ENCODE data around the gene SNX1. TPM values are rescaled to one million over a fixed set of nuclear protein-coding genes. Genes with fewer than 3 reads are reported as not detected.
"Not testable (repeated sequence)": the region's sequence is repeated elsewhere in the genome, so short reads cannot be mapped to it uniquely, and the experiment has no call there.

The SNX1 gene
- total RNA-seq, 4 donors from 2014 or later = 104 to 125 (median 120) TPM

DNA sequence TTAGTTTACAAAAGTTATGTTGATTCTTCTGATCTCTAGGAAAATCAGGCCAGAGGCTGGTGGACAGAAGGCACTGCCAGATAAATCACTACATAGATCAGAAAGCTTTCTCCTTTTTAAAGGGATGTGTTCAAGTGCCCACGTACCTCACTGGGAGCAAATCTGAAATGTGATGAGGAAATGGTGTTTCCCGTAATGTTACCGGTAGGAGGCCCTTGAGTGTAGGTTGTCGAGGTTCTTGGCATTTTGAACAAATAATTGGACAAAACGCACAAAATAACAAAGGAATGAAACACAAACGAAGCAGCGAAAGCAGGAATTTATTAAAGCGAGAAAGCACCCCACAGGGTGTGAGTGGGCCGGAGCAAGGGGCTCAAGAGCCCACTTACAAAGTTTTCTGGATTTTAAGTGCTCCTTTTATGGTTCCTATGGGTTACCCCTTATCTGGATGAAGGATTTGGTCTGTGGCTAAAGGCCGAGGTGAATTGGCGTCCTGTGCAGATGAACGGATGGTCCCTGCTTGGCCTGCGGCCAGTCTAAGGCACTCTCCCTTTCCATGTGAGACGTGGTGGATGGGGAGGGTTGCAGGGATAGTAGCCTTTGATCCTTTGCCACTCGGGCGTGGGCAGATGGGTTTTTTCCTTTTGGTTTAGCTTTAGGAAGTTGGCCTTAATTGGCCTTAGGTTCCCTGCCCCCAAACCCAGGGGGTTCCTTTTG is 1.0 kb downstream of the SNX1 start:
- TF ChIP-seq, protein P1, sequence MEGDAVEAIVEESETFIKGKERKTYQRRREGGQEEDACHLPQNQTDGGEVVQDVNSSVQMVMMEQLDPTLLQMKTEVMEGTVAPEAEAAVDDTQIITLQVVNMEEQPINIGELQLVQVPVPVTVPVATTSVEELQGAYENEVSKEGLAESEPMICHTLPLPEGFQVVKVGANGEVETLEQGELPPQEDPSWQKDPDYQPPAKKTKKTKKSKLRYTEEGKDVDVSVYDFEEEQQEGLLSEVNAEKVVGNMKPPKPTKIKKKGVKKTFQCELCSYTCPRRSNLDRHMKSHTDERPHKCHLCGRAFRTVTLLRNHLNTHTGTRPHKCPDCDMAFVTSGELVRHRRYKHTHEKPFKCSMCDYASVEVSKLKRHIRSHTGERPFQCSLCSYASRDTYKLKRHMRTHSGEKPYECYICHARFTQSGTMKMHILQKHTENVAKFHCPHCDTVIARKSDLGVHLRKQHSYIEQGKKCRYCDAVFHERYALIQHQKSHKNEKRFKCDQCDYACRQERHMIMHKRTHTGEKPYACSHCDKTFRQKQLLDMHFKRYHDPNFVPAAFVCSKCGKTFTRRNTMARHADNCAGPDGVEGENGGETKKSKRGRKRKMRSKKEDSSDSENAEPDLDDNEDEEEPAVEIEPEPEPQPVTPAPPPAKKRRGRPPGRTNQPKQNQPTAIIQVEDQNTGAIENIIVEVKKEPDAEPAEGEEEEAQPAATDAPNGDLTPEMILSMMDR (IDR thresholded peaks at IDR 0.05) = no peak
- no peak for ATAC-seq (ENCODE audit: low FRiP score)

DNA sequence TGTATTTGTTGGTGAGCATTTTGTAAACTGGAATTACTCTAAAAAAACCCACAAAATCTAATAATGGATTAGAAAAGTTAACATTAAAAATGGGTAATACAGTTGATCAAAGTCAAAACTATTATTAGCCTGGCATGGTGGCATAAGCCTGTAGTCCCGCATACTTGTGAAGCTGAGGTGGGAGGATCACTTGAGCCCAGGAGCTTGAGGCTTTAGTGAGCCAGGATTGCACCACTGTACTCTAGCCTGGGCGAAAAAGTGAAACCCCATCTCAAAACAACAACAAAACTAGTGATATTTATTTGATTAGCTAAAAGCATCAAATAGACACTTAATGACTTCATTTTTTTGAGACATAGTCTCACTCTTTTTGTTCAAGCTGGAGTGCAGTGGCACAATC is 3.6 kb downstream of the SNX1 start:
- DNase-seq (ENCODE audit: low spot score) = no peak
- ATAC-seq (ENCODE audit: low FRiP score) = no peak
- TF ChIP-seq, protein P1 (IDR thresholded peaks at IDR 0.05) = no peak

More for the DNA sequence above, 1.0 kb downstream of the SNX1 start:
- no peak for DNase-seq (ENCODE audit: low spot score)

DNA sequence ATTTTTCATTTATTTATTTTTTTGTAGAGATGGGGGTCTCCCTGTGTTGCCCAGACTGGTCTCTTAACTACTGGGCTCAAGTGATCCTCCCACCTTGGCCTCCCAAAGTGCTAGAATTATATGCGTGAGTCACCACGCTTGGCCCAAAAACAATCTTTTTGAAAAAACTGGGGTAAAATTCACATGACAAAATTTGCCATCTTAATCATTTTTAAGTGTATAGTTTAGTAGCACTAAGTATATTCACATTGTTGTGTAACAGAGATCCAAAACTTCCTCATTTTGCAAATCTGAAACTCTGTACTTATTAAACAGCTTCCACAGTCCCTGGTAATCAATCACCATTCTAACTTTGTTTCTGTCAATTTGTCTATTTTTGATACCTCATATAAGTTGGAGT is 5.2 kb downstream of the SNX1 start:
- no peak for ATAC-seq (ENCODE audit: low FRiP score)
- no peak for DNase-seq (ENCODE audit: low spot score)
- TF ChIP-seq, protein P1 (IDR thresholded peaks at IDR 0.05) = no peak

DNA sequence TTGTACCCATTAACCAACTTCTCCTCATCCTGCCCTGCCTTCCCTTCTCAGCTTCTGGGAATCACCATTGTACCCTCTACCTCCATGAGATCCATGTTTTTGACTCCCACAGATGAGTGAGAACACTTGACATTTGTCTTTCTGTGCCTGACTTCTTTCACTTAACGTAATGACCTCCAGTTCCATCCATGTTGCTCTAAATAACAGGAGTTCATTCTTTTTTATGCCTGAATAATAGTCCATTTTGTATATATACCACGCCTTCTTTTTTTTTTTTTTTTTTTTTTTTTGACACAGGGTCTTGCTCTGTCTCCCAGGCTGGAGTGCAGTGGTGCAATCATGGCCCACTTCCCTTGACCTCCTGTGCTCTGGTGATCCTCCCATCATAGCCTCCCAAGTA is 6.7 kb downstream of the SNX1 start:
- ATAC-seq (ENCODE audit: low FRiP score) = no peak
- TF ChIP-seq, protein P1 (IDR thresholded peaks at IDR 0.05) = no peak
- DNase-seq (ENCODE audit: low spot score) = no peak

DNA sequence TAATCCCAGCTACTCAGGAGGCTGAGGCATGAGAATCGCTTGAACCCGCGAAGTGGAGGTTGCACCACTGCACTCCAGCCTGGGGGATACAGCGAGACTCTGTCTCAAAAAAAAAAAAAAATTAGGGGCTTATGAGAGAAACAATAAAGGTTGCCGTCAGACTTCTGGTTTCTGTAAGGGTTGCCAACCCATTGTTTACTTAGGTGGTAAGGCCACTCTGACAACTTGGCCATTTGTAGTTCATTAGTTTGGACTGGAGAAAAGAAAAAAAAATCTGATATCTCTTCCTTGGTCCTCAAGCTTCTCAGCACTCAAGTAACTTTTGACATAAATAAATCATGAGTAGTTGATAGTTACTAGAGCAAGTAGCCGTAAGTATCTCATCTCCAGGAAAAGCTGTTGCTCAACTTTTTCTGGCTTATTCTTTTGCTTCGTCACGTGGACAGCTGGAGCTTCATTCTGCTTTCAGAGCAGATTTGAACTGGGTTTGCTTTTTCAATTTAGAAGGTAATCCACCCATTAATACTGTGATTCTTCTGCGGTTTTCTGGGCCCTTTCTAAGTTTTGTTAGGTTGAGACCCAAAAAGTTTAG is 9.4 kb downstream of the SNX1 start:
- TF ChIP-seq, protein P1 (IDR thresholded peaks at IDR 0.05) = no peak
- ATAC-seq (ENCODE audit: low FRiP score) (peak; percentile 15), DNase-seq (ENCODE audit: low spot score) (no peak)

DNA sequence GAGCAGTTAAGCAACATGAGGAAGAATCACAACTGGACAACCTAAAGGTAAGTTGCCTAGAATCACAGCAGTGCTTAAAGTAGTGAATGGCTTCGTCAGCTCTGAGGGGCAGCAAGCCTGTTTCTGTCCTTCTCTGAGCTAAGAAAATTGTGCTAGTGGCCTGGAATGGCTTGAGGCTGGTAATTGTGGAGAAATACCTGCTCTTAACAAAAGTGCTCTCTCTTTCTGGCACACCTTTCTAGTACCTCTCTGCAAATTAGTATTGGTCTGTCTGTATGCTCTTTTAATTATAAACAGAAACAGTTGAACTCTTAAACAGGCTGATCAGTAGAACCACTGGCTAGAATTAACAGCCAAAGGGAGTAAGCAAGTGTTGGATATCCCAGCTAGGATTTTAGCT is 11.6 kb downstream of the SNX1 start:
- TF ChIP-seq, protein P1 (IDR thresholded peaks at IDR 0.05) = no peak
- no peak for ATAC-seq (ENCODE audit: low FRiP score)
- no peak for DNase-seq (ENCODE audit: low spot score)

DNA sequence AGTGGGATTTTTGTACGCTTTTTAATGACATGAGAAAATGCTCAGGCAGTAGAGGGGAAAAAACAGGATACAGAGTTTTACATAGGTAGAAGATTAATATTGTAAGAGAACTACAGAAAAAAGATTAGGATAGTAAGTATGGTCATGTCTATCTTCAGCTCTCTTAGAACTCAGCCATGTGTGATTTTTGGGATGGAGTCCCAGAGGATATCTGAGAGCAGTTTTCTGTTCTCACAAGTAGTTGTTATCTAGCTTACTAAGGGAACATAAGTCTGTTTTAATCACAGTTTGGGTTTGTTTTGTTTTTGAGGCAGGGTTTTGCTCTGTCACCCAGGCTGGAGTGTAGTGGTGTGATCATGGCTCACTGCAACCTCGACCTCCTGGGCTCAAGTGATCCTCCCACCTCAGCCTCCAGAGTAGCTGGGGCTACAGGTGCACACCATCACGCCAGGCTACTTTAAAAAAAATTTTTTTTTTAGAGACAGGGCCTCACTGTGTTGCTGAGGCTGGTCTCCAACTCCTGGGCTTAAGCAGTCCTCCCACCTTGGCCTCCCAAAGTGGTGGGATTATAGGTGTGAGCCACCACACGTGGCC is 14.4 kb downstream of the SNX1 start:
- not testable (repeated sequence) for DNase-seq (ENCODE audit: low spot score); ATAC-seq (ENCODE audit: low FRiP score)

Data from omental fat pad (tissue), 4 donors.